ENCODE measurements around the gene ZNF358. TPM values are rescaled to one million over a fixed set of nuclear protein-coding genes. Genes with fewer than 3 reads are reported as not detected.

The ZNF358 gene
- total RNA-seq, 4 donors from 2014 or later: 31.9 to 49.8 (median 36.6) TPM

- TF ChIP-seq CTCF (IDR thresholded peaks at IDR 0.05): no peak
- no peak for ATAC-seq (ENCODE audit: low FRiP score)
- DNase-seq (ENCODE audit: low spot score): no peak
Observed at GRCh38 chr19:7512400-7512851, 3.5 kb upstream of the ZNF358 start.

- no peak for TF ChIP-seq CTCF (IDR thresholded peaks at IDR 0.05)
- DNase-seq (ENCODE audit: low spot score): no peak
Observed at GRCh38 chr19:7513809-7514642, 1.9 kb upstream of the ZNF358 start.

DNA sequence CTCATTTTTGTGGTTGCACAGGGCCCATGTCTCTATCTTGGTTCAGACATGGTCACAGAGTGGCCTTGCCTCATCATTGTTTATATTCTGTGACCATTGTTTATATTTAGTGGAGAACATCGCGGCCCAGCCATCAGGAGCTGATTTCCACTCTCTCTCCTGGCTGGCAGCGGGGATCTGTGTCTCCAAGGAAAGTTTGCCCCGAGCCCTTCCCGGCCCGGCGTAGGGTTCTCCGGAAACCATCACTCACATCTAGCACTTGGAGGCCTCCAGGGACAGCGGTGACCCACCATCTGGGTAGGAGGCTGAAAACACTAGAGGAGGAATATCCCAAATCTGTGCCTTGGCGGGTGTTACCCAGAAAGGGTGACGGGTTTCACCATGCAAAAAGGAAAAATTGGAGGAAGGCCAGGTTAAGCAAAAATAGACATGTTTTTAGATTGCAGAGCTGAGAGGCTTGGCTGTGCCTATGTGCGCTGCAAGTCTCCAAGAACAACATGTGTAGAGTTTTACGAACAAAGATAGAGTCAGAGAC lies 726 bp upstream of the ZNF358 start:
- no peak for DNase-seq (ENCODE audit: low spot score)

More at GRCh38 chr19:7513809-7514642, 1.9 kb upstream of the ZNF358 start:
- ATAC-seq (ENCODE audit: low FRiP score): no peak

GRCh38 chr19:7516333-7516732 lies 430 bp downstream of the ZNF358 start:
- ATAC-seq (ENCODE audit: low FRiP score) (no peak), DNase-seq (ENCODE audit: low spot score) (no peak)
- no peak for TF ChIP-seq CTCF (IDR thresholded peaks at IDR 0.05)

More for the DNA sequence above, 726 bp upstream of the ZNF358 start:
- ATAC-seq (ENCODE audit: low FRiP score): no peak
- TF ChIP-seq CTCF (IDR thresholded peaks at IDR 0.05): no peak

DNA sequence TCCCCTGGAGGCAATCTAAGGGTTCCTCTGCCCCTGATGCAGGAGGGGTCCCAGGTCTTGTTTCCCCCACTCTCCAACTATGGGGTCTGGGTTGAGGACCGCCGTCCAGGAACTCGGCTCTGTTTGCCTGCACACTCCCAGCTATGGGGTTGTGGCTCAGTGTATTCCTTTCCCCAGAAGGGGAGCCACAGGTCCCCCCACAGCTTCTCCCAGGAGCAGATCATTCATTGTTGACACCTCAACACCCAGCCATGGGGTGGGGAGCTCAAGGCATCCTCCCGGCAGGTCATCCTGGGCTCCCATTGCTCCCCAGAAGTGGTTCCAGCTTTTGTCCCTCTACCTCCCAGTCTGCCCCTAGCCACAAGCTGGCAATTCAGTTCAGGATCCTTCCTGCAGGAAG lies 975 bp downstream of the ZNF358 start:
- ATAC-seq (ENCODE audit: low FRiP score) (no peak), DNase-seq (ENCODE audit: low spot score) (no peak)
- no peak for TF ChIP-seq CTCF (IDR thresholded peaks at IDR 0.05)

DNA sequence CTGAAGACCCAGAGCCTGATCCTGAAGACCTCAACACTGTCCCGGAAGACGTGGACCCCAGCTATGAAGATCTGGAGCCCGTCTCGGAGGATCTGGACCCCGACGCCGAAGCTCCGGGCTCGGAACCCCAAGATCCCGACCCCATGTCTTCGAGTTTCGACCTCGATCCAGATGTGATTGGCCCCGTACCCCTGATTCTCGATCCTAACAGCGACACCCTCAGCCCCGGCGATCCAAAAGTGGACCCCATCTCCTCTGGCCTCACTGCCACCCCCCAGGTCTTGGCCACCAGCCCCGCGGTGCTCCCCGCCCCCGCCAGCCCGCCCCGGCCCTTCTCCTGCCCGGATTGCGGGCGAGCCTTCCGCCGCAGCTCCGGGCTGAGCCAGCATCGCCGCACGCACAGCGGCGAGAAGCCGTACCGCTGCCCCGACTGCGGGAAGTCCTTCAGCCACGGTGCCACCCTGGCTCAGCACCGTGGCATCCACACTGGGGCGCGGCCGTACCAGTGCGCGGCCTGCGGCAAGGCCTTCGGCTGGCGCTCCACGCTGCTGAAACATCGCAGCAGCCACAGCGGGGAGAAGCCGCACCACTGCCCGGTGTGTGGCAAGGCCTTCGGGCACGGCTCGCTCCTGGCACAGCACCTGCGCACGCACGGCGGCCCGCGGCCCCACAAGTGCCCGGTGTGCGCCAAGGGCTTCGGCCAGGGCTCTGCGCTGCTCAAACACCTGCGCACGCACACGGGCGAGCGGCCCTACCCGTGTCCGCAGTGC lies 3.6 kb downstream of the ZNF358 start:
- no peak for ATAC-seq (ENCODE audit: low FRiP score)
- no peak for DNase-seq (ENCODE audit: low spot score)
- no peak for TF ChIP-seq CTCF (IDR thresholded peaks at IDR 0.05)
